K562 (cell line): ENCODE data around the gene GRIK1. TPM values are rescaled to one million over a fixed set of nuclear protein-coding genes. Genes with fewer than 3 reads are reported as not detected.

Source experiments
- ATAC-seq: fragments of 200-7000 bp; cut with Tn5 transposase; 3 replicates; pipeline ENCODE4 v1.9.1; 2020; ENCODE audit warnings: moderate library complexity
- BruUV-seq: library from RNA; stranded (reverse); fragments of 400-500 nt; replicated peaks from 2 replicates; lab custom pipeline; 2021; lab: Mats Ljungman, UMichigan
- CTCF ChIA-PET: fragments of 300-600 bp; formaldehyde crosslinking; extraction: SDS; loops from one replicate; lab custom pipeline; 2021; ENCODE audit warnings: low intra/inter-chr PET ratio; lab: Yijun Ruan, JAX
- POLR2A ChIA-PET: fragments of 300-600, 350-650 bp; sonication (Branson Sonifier 250); formaldehyde crosslinking; extraction: SDS; loops from one replicate; lab custom pipeline; 2021; ENCODE audit warnings: antibody characterized with exemption, inconsistent platforms; lab: Yijun Ruan, JAX
- DNase-seq, 4 experiments: peaks; one replicate each; pipeline versions ENCODE4 v3.0.0 to v3.0.0-alpha.2; 2011 to 2018; ENCODE audit warnings: low spot score in 3 of 4, mixed read lengths in 3 of 4; ENCODE audit errors: extremely low read depth in 1 of 4
- FAIRE-seq: peaks from 2 replicates; lab custom pipeline; 2011; peaks lifted over from hg19 to GRCh38; lab: Jason Lieb, UNC
- H2AFZ ChIP-seq: 2 replicates; pipeline ENCODE4 v1.6.0; 2011; ENCODE audit warnings: low read depth, low read length, control low read depth, inconsistent platforms
- H3K27ac ChIP-seq: fragments of 200-600 bp; 3 replicates; pipeline ENCODE4 v1.8.0; 2011; ENCODE audit warnings: low read depth, mild to moderate bottlenecking, control low read depth, inconsistent platforms, low read length, moderate library complexity, mixed read lengths; ENCODE audit errors: extremely low read depth
- H3K27me3 ChIP-seq, 2 experiments: fragments of 300-600 bp in 1 of 2; 2 replicates in 1 of 2; 3 replicates in 1 of 2; pipeline versions ENCODE4 v1.6.0 to v1.8.0; 2011; ENCODE audit warnings: inconsistent platforms in 2 of 2, low read length in 2 of 2, mild to moderate bottlenecking in 1 of 2, mixed read lengths in 1 of 2, moderate library complexity in 1 of 2; ENCODE audit not compliant: control insufficient read depth in 2 of 2, insufficient read depth in 2 of 2
- H3K36me3 ChIP-seq: fragments of 300-600 bp; 3 replicates; pipeline ENCODE4 v1.8.0; 2011; ENCODE audit warnings: mild to moderate bottlenecking, low read length, inconsistent platforms; ENCODE audit not compliant: control insufficient read depth, insufficient read depth
- H3K4me1 ChIP-seq, 2 experiments: fragments of 200-600 bp in 1 of 2; replicated peaks in 1 of 2; 2 replicates in 1 of 2; 3 replicates in 1 of 2; pipeline versions ENCODE4 v1.5.1 to v1.8.0; 2011; ENCODE audit warnings: inconsistent platforms in 2 of 2, low read length in 2 of 2, mild to moderate bottlenecking in 1 of 2, mixed read lengths in 1 of 2, moderate library complexity in 1 of 2; ENCODE audit not compliant: control insufficient read depth in 2 of 2, insufficient read depth in 2 of 2
- H3K4me2 ChIP-seq: 2 replicates; pipeline ENCODE4 v1.6.1; 2011; ENCODE audit warnings: low read length, control low read depth, inconsistent platforms, mixed read lengths; ENCODE audit not compliant: insufficient read depth
- H3K4me3 ChIP-seq: fragments of 200-600 bp; sonication (generic), shearing (Covaris generic); 2 replicates; pipeline ENCODE4 v1.5.1; 2016; ENCODE audit warnings: control low read depth, inconsistent platforms
- H3K79me2 ChIP-seq: fragments of 200-600 bp; 3 replicates; pipeline ENCODE4 v1.8.0; 2011; ENCODE audit warnings: low read length, inconsistent platforms; ENCODE audit not compliant: control insufficient read depth, insufficient read depth
- H3K9ac ChIP-seq, 2 experiments: 2 replicates each; pipeline versions ENCODE4 v1.6.0 to v1.6.1; 2011; ENCODE audit warnings: low read depth in 2 of 2, low read length in 2 of 2, control low read depth in 1 of 2, inconsistent platforms in 1 of 2, mild to moderate bottlenecking in 1 of 2, mixed read lengths in 1 of 2; ENCODE audit not compliant: insufficient read depth in 1 of 2
- H3K9me1 ChIP-seq: one replicate; pipeline ENCODE4 v1.6.0; 2011; ENCODE audit warnings: inconsistent platforms, mild to moderate bottlenecking, low read length, moderate library complexity; ENCODE audit not compliant: control insufficient read depth, insufficient read depth
- H3K9me3 ChIP-seq: replicated peaks from 2 replicates; pipeline ENCODE4 v1.5.1; 2011; ENCODE audit warnings: low read depth, low read length, inconsistent platforms; ENCODE audit not compliant: control insufficient read depth, insufficient read depth
- H4K20me1 ChIP-seq: replicated peaks from 2 replicates; pipeline ENCODE4 v1.6.1; 2011; ENCODE audit warnings: low read length, inconsistent platforms, mixed read lengths; ENCODE audit not compliant: control insufficient read depth, insufficient read depth
- DMBX1 ChIP-seq: fragments of 250-450 bp; sonication (Bioruptor Pico); IDR thresholded peaks from 2 replicates; pipeline ENCODE4 v1.8.0; 2022; ENCODE audit warnings: inconsistent platforms, mild to moderate bottlenecking, moderate library complexity, borderline replicate concordance
- E2F8 ChIP-seq: fragments of 450-650 bp; IDR thresholded peaks from 2 replicates; pipeline ENCODE4 v1.7.1; 2018; ENCODE audit warnings: mild to moderate bottlenecking, low read depth; ENCODE audit not compliant: partially characterized antibody
- MYNN ChIP-seq, 2 experiments: sonication (generic); formaldehyde crosslinking in 1 of 2; IDR thresholded peaks; 2 replicates each; pipeline versions ENCODE4 v1.5.0 to v1.6.1; 2016 to 2020; ENCODE audit warnings: antibody characterized with exemption in 1 of 2, missing genetic modification reagents in 1 of 2
- POLR3G ChIP-seq: IDR thresholded peaks from 2 replicates; pipeline ENCODE4 v1.6.1; 2011; ENCODE audit not compliant: insufficient read length, insufficient replicate concordance; ENCODE audit errors: extremely low read depth
- RFX1 ChIP-seq: fragments of 450-650 bp; IDR thresholded peaks from 2 replicates; pipeline ENCODE4 v1.6.1; 2016; ENCODE audit warnings: mild to moderate bottlenecking, moderate library complexity
- WGBS: fragments of 100-300 bp; shearing (Covaris generic); methylation state at CpG from one replicate; pipeline ENCODE4 v1.1.6; 2016; ENCODE audit warnings: low coverage, mixed read lengths; ENCODE audit not compliant: insufficient coverage; ENCODE audit errors: missing lambda C conversion rate; 5-methylcytosine and 5-hydroxymethylcytosine counted together
- in situ Hi-C: fragments of 300-500 bp; cut with MboI; formaldehyde crosslinking; loops from 4 replicates; pipeline ENCODE4 v1.15.0; 2018; ENCODE audit warnings: inconsistent platforms, mixed read lengths
- intact Hi-C: fragments of 100-400 bp; cut with micrococcal nuclease; formaldehyde crosslinking; loops from 2 replicates; pipeline ENCODE4 v1.14.2; 2022
- polyA plus RNA-seq, 8 experiments: library from polyadenylated mRNA; depleted of rRNA in 4 of 8; stranded (reverse) in 5 of 8; unstranded in 3 of 8; fragments of >200 nt; fragmentation: Nextera tagmentation in 2 of 8; fragmentation: Illumina TruSeq in 1 of 8; extraction: Ambion mirVana in 2 of 8; extraction: Trizol in 1 of 8; gene quantifications; 2 replicates each; pipeline versions ENCODE4 v1.2.1 to v1.2.3, GENCODE V29; 2011 to 2014; ENCODE audit warnings: inconsistent platforms in 1 of 8, missing spikeins in 1 of 8
- total RNA-seq, 7 experiments: library from RNA; depleted of rRNA in 6 of 7; stranded (reverse); fragments of >200 nt in 6 of 7; fragmentation: Illumina TruSeq in 2 of 7; extraction: Trizol in 2 of 7; gene quantifications; 2 replicates each; pipeline versions ENCODE4 v1.2.1 to v1.2.3, GENCODE V29; 2011 to 2021; ENCODE audit warnings: low replicate concordance in 1 of 7

The GRIK1 gene
- total and polyA plus RNA-seq, 9 of the 15 experiments (the other 6 are each of a cell fraction or from before 2014, with no cell fraction given) = 0.17 to 2.8 (median 0.53) TPM

GRCh38 chr21:29775462-29775861 lies 164.3 kb downstream of the GRIK1 start:
- H2AFZ ChIP-seq = no peak overlapping the region
- FAIRE-seq (no peak), DNase-seq (no peak), ATAC-seq (peak; percentile 34; the same call in 2 of the 3 replicates)
- in situ Hi-C loops (no loop called here), intact Hi-C loops (no loop called here)
- no peaks in the 10 kb centered on the region for H3K9me3 ChIP-seq
- no TSS peak for BruUV-seq
- TF ChIP-seq DMBX1 (CRISPR knock-in tag) (no peak), RFX1 (peak; percentile 85)
- H3K27me3 ChIP-seq = no peaks in the 10 kb centered on the region
- no peaks in the 10 kb centered on the region for H3K79me2 ChIP-seq
- H3K27ac ChIP-seq = no peak overlapping the region
- WGBS = 81% methylated on average over 1 of the region's 1 CpG
- CTCF ChIA-PET = no interaction called here
- H4K20me1 ChIP-seq = no peaks in the 10 kb centered on the region
- H3K36me3 ChIP-seq = no peaks in the 10 kb centered on the region
- H3K4me3 ChIP-seq = no peak overlapping the region
- no peak overlapping the region for H3K4me2 ChIP-seq
- H3K4me1 ChIP-seq = no peaks in the 10 kb centered on the region; a peak in 1 of 5 replicates
- POLR2A ChIA-PET = interaction anchor here (0.8 kb wide), 1 partner anchor 11 kb away, joined by 3 read pairs; no protein-coding TSS in a partner anchor
- H3K9ac ChIP-seq = no peak overlapping the region
- H3K9me1 ChIP-seq = no peaks in the 10 kb centered on the region

GRCh38 chr21:29771491-29772066 lies 168.2 kb downstream of the GRIK1 start:
- POLR2A ChIA-PET = interaction anchor here (0.5 to 1.3 kb wide), 3 partner anchors 9 to 493 kb away, joined by 3 to 4 read pairs (median 3); no protein-coding TSS in a partner anchor
- no peak for FAIRE-seq

More at GRCh38 chr21:29771491-29772066, 168.2 kb downstream of the GRIK1 start:
- TF ChIP-seq POLR3G = no peak
- no peak for TF ChIP-seq MYNN (IDR thresholded peaks at IDR 0.05)
- TF ChIP-seq MYNN (CRISPR knock-in tag; IDR thresholded peaks at IDR 0.05) = no peak
- TF ChIP-seq E2F8 = no peak
- H2AFZ ChIP-seq = peak overlapping the region; percentile 14; the same call in 1 of the 2 replicates
- no peaks in the 10 kb centered on the region for H3K27me3 ChIP-seq
- no peak overlapping the region for H3K27ac ChIP-seq
- no peaks in the 10 kb centered on the region for H4K20me1 ChIP-seq
- no peak overlapping the region for H3K9ac ChIP-seq
- no peaks in the 10 kb centered on the region for H3K79me2 ChIP-seq
- WGBS = 60% methylated on average over 4 of the region's 4 CpGs
- no peaks in the 10 kb centered on the region for H3K9me3 ChIP-seq
- DNase-seq = peak in 2 of 4 experiments; percentile 19 to 23
- H3K9me1 ChIP-seq = no peaks in the 10 kb centered on the region
- CTCF ChIA-PET = no interaction called here
- H3K4me3 ChIP-seq = no peak overlapping the region
- H3K4me1 ChIP-seq = no peaks in the 10 kb centered on the region; a peak in 1 of 5 replicates
- H3K36me3 ChIP-seq = no peaks in the 10 kb centered on the region
- no peak overlapping the region for H3K4me2 ChIP-seq
- intact Hi-C loops = no loop called here
- BruUV-seq = no TSS peak
- peak; percentile 74 for ATAC-seq
- in situ Hi-C loops = no loop called here
